OCI-M2 (cell line): ENCODE results near the gene UBIAD1.

Source experiments
- DNase-seq: peaks from one replicate; lab custom pipeline; 2025; ENCODE audit not compliant: unreplicated experiment; lab: John Stamatoyannopoulos, UW

Gene UBIAD1

GRCh38 chr1:11308699-11309224 is 35.8 kb downstream of the UBIAD1 start:
- DNase-seq, result no peak

- DNase-seq, result no peak
Measured at GRCh38 chr1:11309385-11309784, 36.4 kb downstream of the UBIAD1 start.

GRCh38 chr1:11311816-11312755 is 39.1 kb downstream of the UBIAD1 start:
- no peak for DNase-seq

- no peak for DNase-seq
Measured at GRCh38 chr1:11314959-11315358, 42.0 kb downstream of the UBIAD1 start.

GRCh38 chr1:11316701-11317100 is 43.7 kb downstream of the UBIAD1 start:
- no peak for DNase-seq

- DNase-seq, result no peak
Measured at GRCh38 chr1:11318982-11319381, 46.0 kb downstream of the UBIAD1 start.

GRCh38 chr1:11320153-11320936 is 47.3 kb downstream of the UBIAD1 start:
- no peak for DNase-seq

- no peak for DNase-seq
Measured at GRCh38 chr1:11321656-11322491, 48.9 kb downstream of the UBIAD1 start.

- no peak for DNase-seq
Measured at GRCh38 chr1:11324567-11325165, 51.7 kb downstream of the UBIAD1 start.

GRCh38 chr1:11326070-11326469 is 53.1 kb downstream of the UBIAD1 start:
- DNase-seq, result no peak

GRCh38 chr1:11328444-11328843 is 55.4 kb downstream of the UBIAD1 start:
- no peak for DNase-seq

- no peak for DNase-seq
Measured at GRCh38 chr1:11330411-11330810, 57.4 kb downstream of the UBIAD1 start.

GRCh38 chr1:11331036-11331944 is 58.3 kb downstream of the UBIAD1 start:
- DNase-seq, result no peak

- DNase-seq, result no peak
Measured at GRCh38 chr1:11331945-11332546, 59.0 kb downstream of the UBIAD1 start.

GRCh38 chr1:11333631-11334030 is 60.6 kb downstream of the UBIAD1 start:
- no peak for DNase-seq

GRCh38 chr1:11334261-11334804 is 61.3 kb downstream of the UBIAD1 start:
- no peak for DNase-seq

- no peak for DNase-seq
Measured at GRCh38 chr1:11334821-11335220, 61.8 kb downstream of the UBIAD1 start.

GRCh38 chr1:11335417-11336056 is 62.5 kb downstream of the UBIAD1 start:
- no peak for DNase-seq
